PFSK-1 (cell line): Measurements from ENCODE around the gene FKBP10.

Source experiments
- FOXP2 ChIP-seq: optimal IDR thresholded peaks from 2 replicates; pipeline ENCODE3; 2011; ENCODE audit warnings: borderline replicate concordance, control low read depth, inconsistent platforms; ENCODE audit not compliant: insufficient read depth; ENCODE audit errors: extremely low read length, extremely low read depth
- POLR2AphosphoS5 ChIP-seq: IDR thresholded peaks from 2 replicates; pipeline ENCODE4 v1.6.1; 2012; ENCODE audit warnings: low read depth, mild to moderate bottlenecking, control low read depth, low read length, moderate library complexity
- SIN3A ChIP-seq: IDR thresholded peaks from 2 replicates; pipeline ENCODE4 v1.6.1; 2012; ENCODE audit warnings: mild to moderate bottlenecking, low read length, moderate library complexity, borderline replicate concordance; ENCODE audit not compliant: insufficient read depth
- TAF1 ChIP-seq: IDR thresholded peaks from 2 replicates; pipeline ENCODE4 v1.6.1; 2012; ENCODE audit warnings: low read length, control low read depth, borderline replicate concordance; ENCODE audit not compliant: insufficient read depth
- TF ChIP-seq, protein P1 (sequence below), 2 experiments: IDR thresholded peaks; 2 replicates each; pipeline versions ENCODE4 v1.6.1 to v1.8.0; 2011 to 2012; ENCODE audit warnings: low read depth in 2 of 2, low read length in 2 of 2, control low read depth in 1 of 2, inconsistent platforms in 1 of 2, mild to moderate bottlenecking in 1 of 2, moderate library complexity in 1 of 2; ENCODE audit not compliant: insufficient read depth in 1 of 2

DNA sequence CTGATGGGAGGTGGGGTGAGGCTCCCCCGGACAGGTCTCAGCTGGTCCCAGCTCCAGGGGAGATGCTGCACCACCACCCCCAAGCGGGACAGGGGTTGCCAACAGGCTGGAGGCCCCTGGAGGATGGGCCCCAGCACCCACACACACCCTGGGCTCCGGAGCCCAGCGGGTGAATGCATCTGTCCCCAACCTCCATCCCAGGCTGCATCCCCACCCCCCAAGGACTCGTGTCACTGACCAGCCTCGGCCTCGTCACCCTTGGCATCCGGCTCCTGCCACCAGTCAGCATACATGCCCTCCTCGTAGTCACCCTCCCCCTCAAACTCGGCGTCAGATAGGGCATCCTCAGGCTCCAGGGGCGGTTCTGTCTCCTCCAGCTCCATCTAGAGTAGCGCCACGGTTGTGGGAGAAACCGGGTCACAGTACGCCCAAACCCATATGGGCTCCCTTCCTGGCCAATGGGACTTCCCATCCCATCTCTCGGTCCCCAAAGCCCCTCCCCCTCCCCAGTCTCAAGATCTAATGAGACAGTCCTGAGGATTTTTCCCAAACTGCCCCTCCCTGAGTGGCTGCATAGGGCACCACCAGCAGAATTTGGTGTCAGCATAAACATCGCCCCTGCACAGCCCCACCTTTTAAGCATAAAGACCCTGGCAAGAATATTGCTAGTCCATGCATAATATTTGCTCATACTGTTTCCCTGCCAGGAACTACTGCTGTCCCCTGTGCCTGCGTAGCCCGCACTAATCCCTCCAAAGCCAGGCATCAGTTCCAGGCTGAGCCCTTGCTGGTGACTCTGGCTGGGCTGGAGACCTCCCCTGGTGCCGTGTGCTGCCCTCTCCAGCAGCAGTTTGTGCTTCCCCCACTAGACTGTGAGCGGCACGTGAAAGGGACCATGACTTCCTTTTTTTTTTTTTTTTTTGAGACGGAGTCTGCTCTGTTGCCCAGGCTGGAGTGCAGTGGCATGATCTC lies 9.5 kb upstream of the FKBP10 start:
- TF ChIP-seq TAF1 = no peak
- TF ChIP-seq, protein P1, sequence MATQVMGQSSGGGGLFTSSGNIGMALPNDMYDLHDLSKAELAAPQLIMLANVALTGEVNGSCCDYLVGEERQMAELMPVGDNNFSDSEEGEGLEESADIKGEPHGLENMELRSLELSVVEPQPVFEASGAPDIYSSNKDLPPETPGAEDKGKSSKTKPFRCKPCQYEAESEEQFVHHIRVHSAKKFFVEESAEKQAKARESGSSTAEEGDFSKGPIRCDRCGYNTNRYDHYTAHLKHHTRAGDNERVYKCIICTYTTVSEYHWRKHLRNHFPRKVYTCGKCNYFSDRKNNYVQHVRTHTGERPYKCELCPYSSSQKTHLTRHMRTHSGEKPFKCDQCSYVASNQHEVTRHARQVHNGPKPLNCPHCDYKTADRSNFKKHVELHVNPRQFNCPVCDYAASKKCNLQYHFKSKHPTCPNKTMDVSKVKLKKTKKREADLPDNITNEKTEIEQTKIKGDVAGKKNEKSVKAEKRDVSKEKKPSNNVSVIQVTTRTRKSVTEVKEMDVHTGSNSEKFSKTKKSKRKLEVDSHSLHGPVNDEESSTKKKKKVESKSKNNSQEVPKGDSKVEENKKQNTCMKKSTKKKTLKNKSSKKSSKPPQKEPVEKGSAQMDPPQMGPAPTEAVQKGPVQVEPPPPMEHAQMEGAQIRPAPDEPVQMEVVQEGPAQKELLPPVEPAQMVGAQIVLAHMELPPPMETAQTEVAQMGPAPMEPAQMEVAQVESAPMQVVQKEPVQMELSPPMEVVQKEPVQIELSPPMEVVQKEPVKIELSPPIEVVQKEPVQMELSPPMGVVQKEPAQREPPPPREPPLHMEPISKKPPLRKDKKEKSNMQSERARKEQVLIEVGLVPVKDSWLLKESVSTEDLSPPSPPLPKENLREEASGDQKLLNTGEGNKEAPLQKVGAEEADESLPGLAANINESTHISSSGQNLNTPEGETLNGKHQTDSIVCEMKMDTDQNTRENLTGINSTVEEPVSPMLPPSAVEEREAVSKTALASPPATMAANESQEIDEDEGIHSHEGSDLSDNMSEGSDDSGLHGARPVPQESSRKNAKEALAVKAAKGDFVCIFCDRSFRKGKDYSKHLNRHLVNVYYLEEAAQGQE (IDR thresholded peaks at IDR 0.05; ENCODE audit: insufficient read depth in 1 of 2, low read depth in 2 of 2, low read length in 2 of 2) = no peak
- no peak for TF ChIP-seq SIN3A
- TF ChIP-seq POLR2AphosphoS5 = no peak
- no peak for TF ChIP-seq FOXP2
